ENCODE data around the gene CCM2L.
"Not testable (repeated sequence)": the region's sequence is repeated elsewhere in the genome, so short reads cannot be mapped to it uniquely, and the experiment has no call there.

The CCM2L gene

DNA sequence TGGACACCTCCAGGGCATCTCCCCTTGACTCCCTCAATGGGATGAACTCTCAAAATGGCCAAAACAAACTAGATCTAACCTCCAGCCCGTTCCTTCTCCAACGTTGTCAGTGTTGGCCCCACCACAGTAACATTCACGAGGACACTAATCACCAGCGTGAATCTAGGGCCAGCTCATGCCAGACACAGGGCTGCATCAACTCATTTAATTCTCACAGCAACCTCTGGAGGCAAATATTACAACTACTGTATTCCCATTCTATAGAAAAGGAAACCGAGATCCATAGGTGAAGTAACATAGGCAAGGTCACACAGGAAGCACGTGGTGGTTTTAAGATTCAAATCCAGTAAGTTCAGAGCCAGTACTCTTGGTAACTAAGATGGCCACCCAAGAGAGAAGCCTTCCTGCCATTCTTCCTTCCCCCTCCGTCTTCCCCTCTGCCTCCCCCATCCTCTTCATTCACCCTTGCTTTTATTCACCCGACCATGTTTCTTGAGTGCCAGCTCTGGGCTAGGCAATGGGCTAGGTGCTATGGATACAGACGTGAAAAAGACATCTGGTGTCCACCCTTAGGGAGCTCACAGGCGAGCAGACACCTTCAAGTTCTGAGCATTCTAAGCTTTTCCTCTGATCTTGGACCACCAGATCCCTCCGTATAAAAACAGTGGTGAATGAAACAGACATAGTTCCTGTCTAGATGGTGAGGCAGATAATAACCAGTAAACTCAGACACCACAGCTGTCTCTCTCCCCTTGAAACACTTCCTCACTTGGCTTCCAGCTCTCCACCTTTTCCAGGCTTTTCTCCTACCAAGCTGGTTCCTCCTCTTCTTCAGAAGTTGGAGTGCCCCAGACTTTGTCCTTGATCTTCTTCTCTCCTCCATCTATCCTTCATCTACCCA, 9.6 kb downstream of the CCM2L start:
- FAIRE-seq = peak; percentile 26

DNA sequence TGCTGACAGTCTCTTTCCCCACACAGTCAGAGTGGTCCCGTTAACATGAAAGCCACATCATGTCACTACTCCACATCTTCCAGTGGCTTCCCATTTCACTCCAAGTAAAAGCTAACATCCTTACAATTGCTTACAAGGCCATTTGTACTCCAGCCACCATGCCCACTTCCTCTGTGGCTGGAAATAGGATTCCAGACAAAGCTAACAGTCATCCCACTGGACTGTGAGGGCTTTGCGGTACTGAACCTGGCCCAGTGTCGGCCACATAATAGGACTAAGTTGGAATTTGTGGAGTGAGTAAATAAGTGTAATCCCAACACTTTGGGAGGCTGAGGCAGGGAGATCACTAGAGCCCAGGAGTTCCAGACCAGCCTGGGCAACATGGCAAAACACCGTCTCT, 10.9 kb downstream of the CCM2L start:
- DNase-seq (ENCODE audit: insufficient read length, low spot score) (no peak), FAIRE-seq (no peak)
- TF ChIP-seq POU2F2 (IDR thresholded peaks at IDR 0.05; ENCODE audit: low read depth, low read length) (no peak), POLR2AphosphoS5 (IDR thresholded peaks at IDR 0.05; ENCODE audit: low read depth, low read length) (no peak), SPI1 (IDR thresholded peaks at IDR 0.05; ENCODE audit: low read depth, low read length) (no peak)

More for the DNA sequence above, 9.6 kb downstream of the CCM2L start:
- DNase-seq (ENCODE audit: insufficient read length, low spot score) = no peak
- TF ChIP-seq POLR2AphosphoS5 (IDR thresholded peaks at IDR 0.05; ENCODE audit: low read depth, low read length) = no peak
- TF ChIP-seq PAX5 (IDR thresholded peaks at IDR 0.05; ENCODE audit: insufficient read depth, low read length, severe bottlenecking) = no peak

DNA sequence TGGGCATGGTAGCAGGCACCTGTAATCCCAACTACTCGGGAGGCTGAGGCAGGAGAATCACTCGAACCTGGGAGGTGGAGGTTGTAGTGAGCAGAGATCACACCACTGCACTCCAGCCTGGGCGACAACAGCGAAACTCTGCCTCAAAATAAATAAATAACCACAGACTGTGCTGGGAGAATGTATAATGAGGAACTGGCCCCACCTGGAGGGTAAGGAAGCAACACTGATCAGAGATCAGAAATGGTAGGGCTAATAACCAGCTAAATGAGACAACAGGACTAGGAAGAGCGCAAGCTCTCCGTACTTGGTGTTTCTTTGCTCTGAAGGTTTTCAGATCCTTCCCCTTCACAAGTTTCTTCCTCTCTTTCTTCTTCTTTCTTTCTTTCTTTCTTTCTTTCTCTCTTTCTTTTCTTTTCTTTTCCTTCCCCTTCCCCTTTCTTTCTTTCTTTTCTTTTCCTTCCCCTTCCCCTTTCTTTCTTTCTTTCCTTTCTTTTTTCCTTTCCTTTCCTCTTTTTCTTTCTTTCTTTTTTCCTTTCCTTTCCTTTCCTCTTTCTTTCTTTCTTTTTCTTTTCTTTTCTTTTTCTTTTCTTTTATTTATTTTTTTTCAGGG, 14.6 kb downstream of the CCM2L start:
- TF ChIP-seq SPI1 (IDR thresholded peaks at IDR 0.05; ENCODE audit: low read depth, low read length) = peak; percentile 63
- no peak for TF ChIP-seq POLR2A (IDR thresholded peaks at IDR 0.05; ENCODE audit: low read depth, low read length)
- TF ChIP-seq TAF1 (IDR thresholded peaks at IDR 0.05; ENCODE audit: low read depth, low read length) = no peak
- no peak for FAIRE-seq
- no peak for DNase-seq (ENCODE audit: insufficient read length, low spot score)

DNA sequence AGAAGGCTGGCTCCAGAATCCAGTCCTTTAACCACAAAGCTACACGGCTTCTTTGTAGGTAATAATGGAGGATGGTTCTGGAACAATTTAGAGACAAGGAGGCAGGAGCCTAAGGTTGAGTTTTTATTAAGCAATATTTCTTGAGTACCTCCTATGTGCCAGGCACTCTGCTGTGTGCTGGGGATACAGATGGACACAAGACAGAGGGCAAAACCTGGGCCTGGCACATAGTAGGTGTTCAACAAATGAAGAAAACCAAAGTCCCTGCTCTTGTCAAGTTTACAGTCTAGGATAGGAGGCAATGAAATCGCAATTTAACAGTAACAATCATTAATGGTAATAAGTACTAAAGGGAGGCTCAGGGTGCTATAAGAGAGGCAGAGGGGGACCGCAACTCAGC, 17.4 kb downstream of the CCM2L start:
- DNase-seq (ENCODE audit: insufficient read length, low spot score) (no peak), FAIRE-seq (no peak)
- no peak for TF ChIP-seq POU2F2 (IDR thresholded peaks at IDR 0.05; ENCODE audit: low read depth, low read length)
- no peak for TF ChIP-seq POLR2AphosphoS5 (IDR thresholded peaks at IDR 0.05; ENCODE audit: low read depth, low read length)
- no peak for TF ChIP-seq POLR2A (IDR thresholded peaks at IDR 0.05; ENCODE audit: low read depth, low read length)
- TF ChIP-seq PAX5 (IDR thresholded peaks at IDR 0.05; ENCODE audit: insufficient read depth, low read length, severe bottlenecking) = no peak
- no peak for TF ChIP-seq TAF1 (IDR thresholded peaks at IDR 0.05; ENCODE audit: low read depth, low read length)
- TF ChIP-seq SPI1 (IDR thresholded peaks at IDR 0.05; ENCODE audit: low read depth, low read length) = no peak

DNA sequence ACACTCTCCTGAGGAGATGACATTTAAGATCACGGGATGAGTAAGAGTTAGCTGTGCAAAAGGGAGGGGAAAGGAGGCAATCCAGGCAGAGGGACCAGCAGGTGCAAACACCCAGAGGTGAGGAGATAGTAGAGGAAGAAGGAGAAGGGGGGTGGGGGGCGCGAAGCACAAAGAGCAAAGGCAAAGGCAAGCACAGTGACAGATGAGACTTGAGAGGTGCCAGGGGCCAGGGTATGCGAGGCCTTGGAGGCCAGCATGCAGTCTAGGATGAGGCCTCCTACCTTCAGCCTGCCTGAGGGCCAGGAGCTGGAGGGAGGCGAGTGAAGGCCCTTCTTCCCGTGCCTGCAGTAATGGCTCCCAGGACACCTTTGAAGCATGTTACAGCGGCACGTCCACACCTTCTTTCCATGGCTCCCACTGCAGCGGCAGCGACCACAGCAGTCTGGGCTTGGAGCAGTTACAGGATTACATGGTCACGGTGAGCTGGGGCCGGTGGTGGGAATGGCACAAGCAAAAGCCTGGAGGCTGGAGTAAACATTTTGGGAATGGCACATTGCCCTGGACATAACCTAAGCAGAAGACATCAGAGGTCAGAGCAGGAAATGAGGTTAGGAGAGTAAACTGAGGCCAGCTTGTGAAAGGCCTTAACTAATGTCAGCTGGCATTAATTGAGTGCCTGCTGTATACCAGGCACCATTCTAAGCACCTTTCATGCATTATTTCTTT, 18.6 kb downstream of the CCM2L start:
- DNase-seq (ENCODE audit: insufficient read length, low spot score) (no peak), FAIRE-seq (no peak)
- no peak for TF ChIP-seq SPI1 (IDR thresholded peaks at IDR 0.05; ENCODE audit: low read depth, low read length)
- TF ChIP-seq POLR2AphosphoS5 (IDR thresholded peaks at IDR 0.05; ENCODE audit: low read depth, low read length) = no peak
- no peak for TF ChIP-seq PAX5 (IDR thresholded peaks at IDR 0.05; ENCODE audit: insufficient read depth, low read length, severe bottlenecking)
- no peak for TF ChIP-seq TAF1 (IDR thresholded peaks at IDR 0.05; ENCODE audit: low read depth, low read length)

DNA sequence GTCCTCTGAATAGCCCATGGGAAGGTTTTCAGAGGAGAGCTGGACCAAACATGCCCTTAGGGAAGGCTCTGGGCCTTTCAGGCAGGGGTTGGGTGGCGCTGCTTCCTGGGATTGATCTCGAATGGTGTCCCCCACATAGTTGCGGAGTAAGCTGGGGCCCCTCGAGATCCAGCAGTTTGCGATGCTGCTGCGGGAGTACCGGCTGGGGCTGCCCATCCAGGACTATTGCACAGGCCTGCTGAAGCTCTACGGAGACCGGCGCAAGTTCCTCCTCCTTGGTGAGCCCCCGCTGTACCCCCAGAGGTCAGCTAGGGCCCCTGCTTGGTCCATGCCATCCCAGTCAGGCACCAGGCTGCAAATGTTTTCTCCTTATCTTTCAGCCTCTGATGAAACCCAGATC, 19.3 kb downstream of the CCM2L start:
- DNase-seq (ENCODE audit: insufficient read length, low spot score) (no peak), FAIRE-seq (no peak)
- TF ChIP-seq POLR2A (IDR thresholded peaks at IDR 0.05; ENCODE audit: low read depth, low read length) = no peak
- TF ChIP-seq TAF1 (IDR thresholded peaks at IDR 0.05; ENCODE audit: low read depth, low read length) = no peak
- TF ChIP-seq POLR2AphosphoS5 (IDR thresholded peaks at IDR 0.05; ENCODE audit: low read depth, low read length) = no peak
- TF ChIP-seq PAX5 (IDR thresholded peaks at IDR 0.05; ENCODE audit: insufficient read depth, low read length, severe bottlenecking) = no peak
- TF ChIP-seq POU2F2 (IDR thresholded peaks at IDR 0.05; ENCODE audit: low read depth, low read length) = no peak
- TF ChIP-seq SPI1 (IDR thresholded peaks at IDR 0.05; ENCODE audit: low read depth, low read length) = no peak

DNA sequence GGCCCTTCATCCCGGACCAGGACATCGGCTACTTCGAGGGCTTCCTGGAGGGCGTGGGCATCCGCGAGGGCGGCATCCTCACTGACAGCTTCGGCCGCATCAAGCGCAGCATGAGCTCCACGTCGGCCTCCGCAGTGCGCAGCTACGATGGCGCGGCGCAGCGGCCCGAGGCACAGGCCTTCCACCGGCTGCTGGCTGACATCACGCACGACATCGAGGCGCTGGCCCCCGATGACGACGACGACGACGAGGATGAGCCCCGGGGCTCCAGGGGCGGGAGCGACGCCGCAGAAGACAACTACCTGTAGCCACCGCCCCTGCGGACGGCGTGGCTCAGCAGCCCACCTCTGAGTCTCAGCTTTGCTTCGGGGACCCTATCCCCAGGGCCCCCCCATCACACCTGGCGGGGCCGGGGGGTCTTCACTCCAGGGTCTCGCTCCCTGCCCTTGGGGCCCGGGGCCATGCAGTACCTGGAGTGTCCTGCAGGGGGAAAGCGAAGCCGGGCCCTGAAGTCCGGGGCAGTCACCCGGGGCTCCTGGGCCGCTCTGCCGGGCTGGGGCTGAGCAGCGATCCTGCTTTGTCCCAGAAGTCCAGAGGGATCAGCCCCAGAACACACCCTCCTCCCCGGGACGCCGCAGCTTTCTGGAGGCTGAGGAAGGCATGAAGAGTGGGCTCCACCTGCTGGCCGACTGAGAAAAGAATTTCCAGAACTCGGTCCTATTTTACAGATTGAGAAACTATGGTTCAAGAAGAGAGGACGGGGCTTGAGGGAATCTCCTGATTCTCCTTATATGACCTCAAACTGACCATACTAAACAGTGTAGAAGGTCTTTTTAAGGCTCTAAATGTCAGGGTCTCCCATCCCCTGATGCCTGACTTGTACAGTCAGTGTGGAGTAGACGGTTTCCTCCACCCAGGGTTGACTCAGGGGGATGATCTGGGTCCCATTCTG, 21.0 kb downstream of the CCM2L start:
- FAIRE-seq (no peak), DNase-seq (ENCODE audit: insufficient read length, low spot score) (peak; percentile 44)
- TF ChIP-seq POLR2AphosphoS5 (IDR thresholded peaks at IDR 0.05; ENCODE audit: low read depth, low read length) = no peak
- no peak for TF ChIP-seq TAF1 (IDR thresholded peaks at IDR 0.05; ENCODE audit: low read depth, low read length)
- no peak for TF ChIP-seq POU2F2 (IDR thresholded peaks at IDR 0.05; ENCODE audit: low read depth, low read length)
- TF ChIP-seq POLR2A (IDR thresholded peaks at IDR 0.05; ENCODE audit: low read depth, low read length) = no peak
- no peak for TF ChIP-seq SPI1 (IDR thresholded peaks at IDR 0.05; ENCODE audit: low read depth, low read length)
- no peak for TF ChIP-seq PAX5 (IDR thresholded peaks at IDR 0.05; ENCODE audit: insufficient read depth, low read length, severe bottlenecking)

DNA sequence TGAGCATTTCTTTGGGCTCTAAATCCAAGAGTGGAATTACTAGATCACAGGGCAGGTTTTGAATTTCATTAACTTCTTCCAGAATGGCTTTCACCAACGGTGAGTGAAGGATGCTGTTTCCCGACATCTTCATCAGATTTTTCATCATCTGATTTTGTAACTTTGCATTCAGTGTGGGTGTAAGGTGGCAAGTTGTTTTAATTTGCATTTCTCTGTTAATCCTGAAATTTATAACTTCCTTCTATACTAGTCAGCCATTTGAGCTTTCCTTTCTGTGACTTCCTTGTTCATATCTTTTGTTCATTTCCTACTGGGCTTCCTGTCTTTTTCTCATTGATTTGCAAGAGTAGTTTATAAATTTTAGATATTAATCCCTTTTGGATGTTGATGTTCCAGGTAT, 23.1 kb downstream of the CCM2L start:
- no peak for TF ChIP-seq POU2F2 (IDR thresholded peaks at IDR 0.05; ENCODE audit: low read depth, low read length)
- no peak for TF ChIP-seq PAX5 (IDR thresholded peaks at IDR 0.05; ENCODE audit: insufficient read depth, low read length, severe bottlenecking)
- TF ChIP-seq POLR2AphosphoS5 (IDR thresholded peaks at IDR 0.05; ENCODE audit: low read depth, low read length) = no peak
- TF ChIP-seq POLR2A (IDR thresholded peaks at IDR 0.05; ENCODE audit: low read depth, low read length) = no peak
- no peak for TF ChIP-seq SPI1 (IDR thresholded peaks at IDR 0.05; ENCODE audit: low read depth, low read length)
- TF ChIP-seq TAF1 (IDR thresholded peaks at IDR 0.05; ENCODE audit: low read depth, low read length) = no peak
- FAIRE-seq (no peak), DNase-seq (ENCODE audit: insufficient read length, low spot score) (no peak)

DNA sequence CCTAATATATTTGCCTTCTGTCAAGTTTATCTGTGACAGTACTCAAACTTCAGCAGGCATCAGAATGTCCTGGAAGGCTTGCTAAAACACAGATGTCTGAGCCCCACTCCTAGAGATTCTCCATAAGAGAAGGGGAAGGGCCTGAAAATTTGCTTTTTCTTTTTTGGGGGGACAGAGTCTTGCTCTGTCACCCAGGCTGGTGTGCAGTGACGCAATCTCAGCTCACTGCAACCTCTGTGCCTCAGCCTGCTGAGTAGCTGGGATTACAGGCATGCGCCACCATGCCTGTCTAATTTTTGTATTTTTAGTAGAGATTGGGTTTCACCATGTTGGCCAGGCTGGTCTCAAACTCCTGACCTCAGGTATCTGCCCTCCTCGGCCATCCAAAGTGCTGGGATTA, 23.5 kb downstream of the CCM2L start:
- not testable (repeated sequence) for DNase-seq (ENCODE audit: insufficient read length, low spot score); FAIRE-seq
